BLaER1 (cell line): ENCODE results near the gene EDA.
A peak's percentile ranks its signal among the peaks of the same experiment; 100 is the strongest.

Experiments
- H3K27ac ChIP-seq: shearing (Covaris generic); formaldehyde crosslinking; 2 replicates; pipeline ENCODE4 v1.8.1; 2022
- H3K27me3 ChIP-seq: shearing (Covaris generic); formaldehyde crosslinking; 2 replicates; pipeline ENCODE4 v1.8.1; 2022
- H3K36me3 ChIP-seq: shearing (Covaris generic); formaldehyde crosslinking; 2 replicates; pipeline ENCODE4 v1.8.1; 2022
- H3K4me1 ChIP-seq: shearing (Covaris generic); formaldehyde crosslinking; 2 replicates; pipeline ENCODE4 v1.8.1; 2022
- H3K4me2 ChIP-seq: shearing (Covaris generic); formaldehyde crosslinking; 2 replicates; pipeline ENCODE4 v1.8.1; 2022
- H3K4me3 ChIP-seq: shearing (Covaris generic); formaldehyde crosslinking; 2 replicates; pipeline ENCODE4 v1.8.1; 2022
- H3K9ac ChIP-seq: shearing (Covaris generic); formaldehyde crosslinking; 2 replicates; pipeline ENCODE4 v1.8.1; 2022
- H3K9me3 ChIP-seq: shearing (Covaris generic); formaldehyde crosslinking; 2 replicates; pipeline ENCODE4 v1.8.1; 2022
- H4K20me1 ChIP-seq: shearing (Covaris generic); formaldehyde crosslinking; 2 replicates; pipeline ENCODE4 v1.8.1; 2022
- Cebpa-rat ChIP-seq: shearing (Covaris generic); IDR thresholded peaks from 2 replicates; pipeline ENCODE4 v1.8.1; 2022

EDA gene

GRCh38 chrX:69615779-69616456 lies at the start of gene EDA:
Gene EDA, plus strand, starts transcription at chrX:69616113.
- H3K27ac ChIP-seq: no peak within 1 kb of the TSS
- no peaks in the 10 kb centered on the region for H3K9me3 ChIP-seq
- peaks cover 56% of the 10 kb centered on the region for H3K27me3 ChIP-seq
- H3K4me1 ChIP-seq: 0 out of 2 replicates have a peak, but pooled peaks cover 5% of the 10 kb centered on the region
- no peaks in the 10 kb centered on the region for H3K36me3 ChIP-seq
- peak within 1 kb of the TSS; percentile 89 for H3K4me2 ChIP-seq
- H3K9ac ChIP-seq: no peak within 1 kb of the TSS
- H3K4me3 ChIP-seq: peak within 1 kb of the TSS; percentile 67
- no peak for TF ChIP-seq Cebpa-rat
- peaks cover 6% of the 10 kb centered on the region; the same call in 1 of the 2 replicates for H4K20me1 ChIP-seq

GRCh38 chrX:69568828-69569227 lies 47.1 kb upstream of the EDA start:
- H3K4me2 ChIP-seq: no peak overlapping the region
- H3K4me3 ChIP-seq: no peak overlapping the region
- no peaks in the 10 kb centered on the region for H3K36me3 ChIP-seq
- H3K9me3 ChIP-seq: no peaks in the 10 kb centered on the region
- H3K4me1 ChIP-seq: no peaks in the 10 kb centered on the region
- TF ChIP-seq Cebpa-rat: no peak
- H3K27me3 ChIP-seq: peaks cover 46% of the 10 kb centered on the region
- no peak overlapping the region for H3K9ac ChIP-seq
- H3K27ac ChIP-seq: no peak overlapping the region
- H4K20me1 ChIP-seq: no peaks in the 10 kb centered on the region

GRCh38 chrX:69597399-69597798 lies 18.5 kb upstream of the EDA start:
- H3K4me2 ChIP-seq: no peak overlapping the region
- peaks cover 61% of the 10 kb centered on the region for H3K27me3 ChIP-seq
- H3K9ac ChIP-seq: no peak overlapping the region
- H3K4me3 ChIP-seq: no peak overlapping the region
- H3K4me1 ChIP-seq: no peaks in the 10 kb centered on the region
- H3K9me3 ChIP-seq: no peaks in the 10 kb centered on the region
- no peak for TF ChIP-seq Cebpa-rat
- H3K36me3 ChIP-seq: no peaks in the 10 kb centered on the region
- no peak overlapping the region for H3K27ac ChIP-seq
- H4K20me1 ChIP-seq: no peaks in the 10 kb centered on the region

- TF ChIP-seq Cebpa-rat: no peak
- no peaks in the 10 kb centered on the region for H3K9me3 ChIP-seq
- H3K36me3 ChIP-seq: no peaks in the 10 kb centered on the region
- H3K4me1 ChIP-seq: no peaks in the 10 kb centered on the region
- H4K20me1 ChIP-seq: no peaks in the 10 kb centered on the region
- H3K9ac ChIP-seq: no peak overlapping the region
- H3K4me2 ChIP-seq: no peak overlapping the region
- no peak overlapping the region for H3K27ac ChIP-seq
- no peak overlapping the region for H3K4me3 ChIP-seq
- peaks cover 71% of the 10 kb centered on the region for H3K27me3 ChIP-seq
Measured at GRCh38 chrX:69600182-69600581, 15.7 kb upstream of the EDA start.

- H3K4me3 ChIP-seq: no peak overlapping the region
- H3K36me3 ChIP-seq: no peaks in the 10 kb centered on the region
- H3K9me3 ChIP-seq: no peaks in the 10 kb centered on the region
- no peak overlapping the region for H3K9ac ChIP-seq
- no peaks in the 10 kb centered on the region for H4K20me1 ChIP-seq
- H3K27me3 ChIP-seq: peaks cover 77% of the 10 kb centered on the region
- no peaks in the 10 kb centered on the region for H3K4me1 ChIP-seq
- TF ChIP-seq Cebpa-rat: no peak
- no peak overlapping the region for H3K27ac ChIP-seq
- no peak overlapping the region for H3K4me2 ChIP-seq
Measured at GRCh38 chrX:69603566-69604194, 12.2 kb upstream of the EDA start.

GRCh38 chrX:69605521-69605920 lies 10.4 kb upstream of the EDA start:
- Histone ChIP-seq H3K4me2 (no peak overlapping the region), H3K27me3 (peaks cover 78% of the 10 kb centered on the region), H3K4me1 (no peaks in the 10 kb centered on the region), H3K36me3 (no peaks in the 10 kb centered on the region), H4K20me1 (no peaks in the 10 kb centered on the region), H3K4me3 (no peak overlapping the region), H3K9me3 (no peaks in the 10 kb centered on the region), H3K27ac (no peak overlapping the region), H3K9ac (no peak overlapping the region)
- TF ChIP-seq Cebpa-rat: no peak

- Histone ChIP-seq H3K9me3 (no peaks in the 10 kb centered on the region), H3K9ac (no peak overlapping the region), H3K27ac (no peak overlapping the region), H4K20me1 (no peaks in the 10 kb centered on the region), H3K4me3 (no peak overlapping the region), H3K27me3 (peaks cover 64% of the 10 kb centered on the region), H3K36me3 (no peaks in the 10 kb centered on the region), H3K4me1 (no peaks in the 10 kb centered on the region), H3K4me2 (no peak overlapping the region)
- TF ChIP-seq Cebpa-rat: no peak
Measured at GRCh38 chrX:69607616-69608015, 8.3 kb upstream of the EDA start.

GRCh38 chrX:69613946-69614345 lies 2.0 kb upstream of the EDA start:
- Histone ChIP-seq H3K4me1 (0 out of 2 replicates have a peak, but pooled peaks cover 5% of the 10 kb centered on the region), H4K20me1 (peaks cover 6% of the 10 kb centered on the region; the same call in 1 of the 2 replicates), H3K9me3 (no peaks in the 10 kb centered on the region), H3K9ac (no peak overlapping the region), H3K4me2 (no peak overlapping the region), H3K27ac (no peak overlapping the region), H3K4me3 (no peak overlapping the region), H3K27me3 (peaks cover 63% of the 10 kb centered on the region), H3K36me3 (no peaks in the 10 kb centered on the region)
- no peak for TF ChIP-seq Cebpa-rat

GRCh38 chrX:69614886-69615285 lies 1.0 kb upstream of the EDA start:
- no peaks in the 10 kb centered on the region for H3K36me3 ChIP-seq
- peak overlapping the region; percentile 89 for H3K4me2 ChIP-seq

GRCh38 chrX:69615342-69615741 lies 571 bp upstream of the EDA start:
- Histone ChIP-seq H3K4me3 (peak overlapping the region; percentile 67), H3K27me3 (peaks cover 53% of the 10 kb centered on the region), H3K4me1 (0 out of 2 replicates have a peak, but pooled peaks cover 5% of the 10 kb centered on the region), H3K9me3 (no peaks in the 10 kb centered on the region), H3K9ac (no peak overlapping the region), H3K27ac (no peak overlapping the region), H3K4me2 (peak overlapping the region; percentile 89), H4K20me1 (peaks cover 6% of the 10 kb centered on the region; the same call in 1 of the 2 replicates), H3K36me3 (no peaks in the 10 kb centered on the region)
- no peak for TF ChIP-seq Cebpa-rat

More at GRCh38 chrX:69614886-69615285, 1.0 kb upstream of the EDA start:
- Histone ChIP-seq H4K20me1 (peaks cover 6% of the 10 kb centered on the region; the same call in 1 of the 2 replicates), H3K9ac (no peak overlapping the region), H3K4me1 (0 out of 2 replicates have a peak, but pooled peaks cover 5% of the 10 kb centered on the region), H3K27me3 (peaks cover 58% of the 10 kb centered on the region), H3K9me3 (no peaks in the 10 kb centered on the region), H3K4me3 (no peak overlapping the region), H3K27ac (no peak overlapping the region)
- TF ChIP-seq Cebpa-rat: no peak
